H1 (cell line): ENCODE measurements around the gene SMIM41. TPM values are rescaled to one million over a fixed set of nuclear protein-coding genes. Genes with fewer than 3 reads are reported as not detected.

Source experiments
- CBX8 ChIP-seq: fragments of 300-800, 300-1000 bp; sonication (generic); IDR thresholded peaks from 2 replicates; pipeline ENCODE4 v1.7.1; 2016; ENCODE audit warnings: low read depth, low read length, borderline replicate concordance
- CEBPB ChIP-seq: IDR thresholded peaks from 2 replicates; pipeline ENCODE4 v1.6.1; 2012; ENCODE audit warnings: low read depth, low read length
- EGR1 ChIP-seq: IDR thresholded peaks from 2 replicates; pipeline ENCODE4 v1.6.1; 2011; ENCODE audit warnings: low read depth, low read length, borderline replicate concordance
- PHF8 ChIP-seq: fragments of 200-600 bp; sonication (generic); conservative IDR thresholded peaks from 2 replicates; pipeline ENCODE4 v1.7.1; 2012; ENCODE audit warnings: low read depth, mild to moderate bottlenecking, inconsistent platforms, low read length, moderate library complexity
- POLR2A ChIP-seq, 2 experiments: IDR thresholded peaks; 1 replicate in 1 of 2; 2 replicates in 1 of 2; pipeline ENCODE4 v1.6.1; 2011; ENCODE audit warnings: low read depth in 2 of 2, low read length in 2 of 2, mild to moderate bottlenecking in 2 of 2; ENCODE audit errors: control extremely low read depth in 1 of 2
- RAD21 ChIP-seq, 2 experiments: IDR thresholded peaks in 1 of 2; conservative IDR thresholded peaks in 1 of 2; 2 replicates each; pipeline ENCODE4 v1.6.1; 2011; ENCODE audit warnings: low read depth in 2 of 2, low read length in 2 of 2, improper control_type of control experiment in 1 of 2, inconsistent platforms in 1 of 2, mild to moderate bottlenecking in 1 of 2, moderate library complexity in 1 of 2
- TAF1 ChIP-seq: IDR thresholded peaks from 2 replicates; pipeline ENCODE4 v1.6.1; 2011; ENCODE audit warnings: mild to moderate bottlenecking, low read depth, low read length
- polyA plus RNA-seq, 7 experiments: library from polyadenylated mRNA; depleted of rRNA in 3 of 7; stranded (reverse) in 5 of 7; unstranded in 2 of 7; fragments of >200 nt in 5 of 7; fragments of 200-250 nt in 2 of 7; gene quantifications; 1 replicate in 5 of 7; 2 replicates in 1 of 7; 4 replicates in 1 of 7; pipeline versions ENCODE4 v1.2.1 to v1.2.3, GENCODE V29; 2011 to 2013; ENCODE audit warnings: missing spikeins in 2 of 7, mixed read lengths in 2 of 7
- total RNA-seq: library from RNA; stranded (reverse); fragmentation: NEBNext Ultra II Directional; extraction: Animal tissue kit (Norgen Biotek cat#: 25700); gene quantifications from 2 replicates; pipeline ENCODE4 v1.2.1, GENCODE V29; 2021
- TF ChIP-seq, protein P1 (sequence below), 3 experiments: IDR thresholded peaks; 1 replicate in 2 of 3; 2 replicates in 1 of 3; pipeline versions ENCODE4 v1.5.1 to v1.6.1; 2011; ENCODE audit warnings: low read length in 3 of 3, mild to moderate bottlenecking in 3 of 3, inconsistent platforms in 2 of 3, low read depth in 1 of 3, moderate library complexity in 1 of 3; ENCODE audit not compliant: insufficient read depth in 1 of 3; ENCODE audit errors: control extremely low read depth in 1 of 3

SMIM41 gene
- total and polyA plus RNA-seq, 2 of the 8 experiments (the other 6 are each of a cell fraction or from before 2014, with no cell fraction given), result 0.28 to 0.98 TPM

DNA sequence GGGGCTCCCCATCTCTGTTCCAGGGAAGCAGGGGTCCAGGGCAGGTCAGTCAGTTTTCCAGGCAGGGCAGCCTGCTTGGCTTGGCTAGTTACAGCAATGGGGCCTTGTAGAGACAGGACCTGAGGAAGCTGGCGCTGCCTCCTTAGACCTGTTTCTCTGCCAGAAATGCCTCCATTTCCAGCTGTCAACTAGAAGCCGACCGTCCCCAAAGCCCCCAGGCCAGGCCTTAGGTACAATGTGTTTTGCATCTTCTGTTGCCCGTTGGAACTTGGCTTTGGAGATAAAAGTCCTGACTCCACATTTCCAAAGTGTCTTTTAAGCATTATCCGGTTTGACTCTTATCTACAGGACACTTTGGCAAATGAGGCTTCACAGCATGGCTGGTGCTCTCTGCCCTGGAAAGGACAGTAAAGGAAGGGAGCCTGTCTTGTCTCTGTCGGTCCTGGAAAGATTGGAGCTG, 69.7 kb downstream of the SMIM41 start (continued):
- TF ChIP-seq, protein P1, sequence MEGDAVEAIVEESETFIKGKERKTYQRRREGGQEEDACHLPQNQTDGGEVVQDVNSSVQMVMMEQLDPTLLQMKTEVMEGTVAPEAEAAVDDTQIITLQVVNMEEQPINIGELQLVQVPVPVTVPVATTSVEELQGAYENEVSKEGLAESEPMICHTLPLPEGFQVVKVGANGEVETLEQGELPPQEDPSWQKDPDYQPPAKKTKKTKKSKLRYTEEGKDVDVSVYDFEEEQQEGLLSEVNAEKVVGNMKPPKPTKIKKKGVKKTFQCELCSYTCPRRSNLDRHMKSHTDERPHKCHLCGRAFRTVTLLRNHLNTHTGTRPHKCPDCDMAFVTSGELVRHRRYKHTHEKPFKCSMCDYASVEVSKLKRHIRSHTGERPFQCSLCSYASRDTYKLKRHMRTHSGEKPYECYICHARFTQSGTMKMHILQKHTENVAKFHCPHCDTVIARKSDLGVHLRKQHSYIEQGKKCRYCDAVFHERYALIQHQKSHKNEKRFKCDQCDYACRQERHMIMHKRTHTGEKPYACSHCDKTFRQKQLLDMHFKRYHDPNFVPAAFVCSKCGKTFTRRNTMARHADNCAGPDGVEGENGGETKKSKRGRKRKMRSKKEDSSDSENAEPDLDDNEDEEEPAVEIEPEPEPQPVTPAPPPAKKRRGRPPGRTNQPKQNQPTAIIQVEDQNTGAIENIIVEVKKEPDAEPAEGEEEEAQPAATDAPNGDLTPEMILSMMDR (IDR thresholded peaks at IDR 0.05; ENCODE audit: control extremely low read depth in 1 of 3, insufficient read depth in 1 of 3, low read depth in 1 of 3, low read length in 3 of 3), result no peak
- no peak for TF ChIP-seq CEBPB
- TF ChIP-seq PHF8, result no peak
- TF ChIP-seq CBX8, result no peak
- no peak for TF ChIP-seq RAD21 (IDR thresholded peaks at IDR 0.05 in 1 of 2, conservative IDR thresholded peaks at IDR 0.05 in 1 of 2; ENCODE audit: low read depth in 2 of 2, low read length in 2 of 2)
- no peak for TF ChIP-seq POLR2A (IDR thresholded peaks at IDR 0.05; ENCODE audit: control extremely low read depth in 1 of 2, low read depth in 2 of 2, low read length in 2 of 2)
- no peak for TF ChIP-seq TAF1
- TF ChIP-seq EGR1, result no peak
